ENCODE data around the gene UBE2D1. TPM values are rescaled to one million over a fixed set of nuclear protein-coding genes. Genes with fewer than 3 reads are reported as not detected.

The UBE2D1 gene
- total RNA-seq, 1 donor from 2014 or later, result 56.6 TPM

- Mint-ChIP-seq H3K4me1 (peaks cover 18% of the 10 kb centered on the region), H3K36me3 (peaks cover 11% of the 10 kb centered on the region), H3K27me3 (ENCODE audit: insufficient read depth, low read depth) (peaks cover 2% of the 10 kb centered on the region), H3K4me3 (peak overlapping the region; percentile 96), H3K27ac (peak overlapping the region; percentile 96), H3K9me3 (no peaks in the 10 kb centered on the region)
- Histone ChIP-seq H3K4me2 (peak overlapping the region; percentile 82), H3K9me3 (ENCODE audit: low read depth) (no peaks in the 10 kb centered on the region), H3K4me1 (peaks cover 8% of the 10 kb centered on the region), H3K4me3 (peak overlapping the region; percentile 73), H3K27me3 (peaks cover 3% of the 10 kb centered on the region), H2AFZ (replicated peaks) (peak overlapping the region; percentile 89), H3K27ac (peak overlapping the region; percentile 74), H3K36me3 (peaks cover 16% of the 10 kb centered on the region), H4K20me1 (ENCODE audit: low read depth) (peaks cover 29% of the 10 kb centered on the region), H3K9ac (peak overlapping the region; percentile 70), H3K79me2 (ENCODE audit: low read depth) (peaks cover 55% of the 10 kb centered on the region), H3F3A (ENCODE audit: low read depth) (peaks cover 18% of the 10 kb centered on the region)
- TF ChIP-seq EZH2phosphoT487 (IDR thresholded peaks at IDR 0.05), result no peak
- no peak for TF ChIP-seq CTCF (IDR thresholded peaks at IDR 0.05)
- TF ChIP-seq EZH2 (IDR thresholded peaks at IDR 0.05), result no peak
- DNase-seq (ENCODE audit: low spot score), result peak; percentile 76
Measured at GRCh38 chr10:58385784-58386112, 50.9 kb downstream of the UBE2D1 start.

GRCh38 chr10:58389024-58389423 lies 54.2 kb downstream of the UBE2D1 start:
- peaks cover 17% of the 10 kb centered on the region for H3K4me1 Mint-ChIP-seq
- H3K27me3 Mint-ChIP-seq (ENCODE audit: insufficient read depth, low read depth), result peaks cover 2% of the 10 kb centered on the region
- Histone ChIP-seq H3F3A (ENCODE audit: low read depth) (peaks cover 18% of the 10 kb centered on the region), H3K9ac (no peak overlapping the region), H3K27me3 (peaks cover under 1% of the 10 kb centered on the region), H3K36me3 (peaks cover 16% of the 10 kb centered on the region), H2AFZ (replicated peaks) (no peak overlapping the region), H3K79me2 (ENCODE audit: low read depth) (peaks cover 74% of the 10 kb centered on the region), H3K4me3 (no peak overlapping the region), H3K27ac (no peak overlapping the region), H3K4me2 (no peak overlapping the region), H3K9me3 (ENCODE audit: low read depth) (no peaks in the 10 kb centered on the region), H3K4me1 (peaks cover 8% of the 10 kb centered on the region), H4K20me1 (ENCODE audit: low read depth) (peaks cover 48% of the 10 kb centered on the region)
- no peaks in the 10 kb centered on the region for H3K9me3 Mint-ChIP-seq
- peaks cover 14% of the 10 kb centered on the region for H3K36me3 Mint-ChIP-seq
- no peak overlapping the region for H3K4me3 Mint-ChIP-seq
- no peak overlapping the region for H3K27ac Mint-ChIP-seq
- TF ChIP-seq CTCF (IDR thresholded peaks at IDR 0.05) (no peak), EZH2 (IDR thresholded peaks at IDR 0.05) (no peak), EZH2phosphoT487 (IDR thresholded peaks at IDR 0.05) (no peak)
- DNase-seq (ENCODE audit: low spot score), result no peak

- peaks cover 28% of the 10 kb centered on the region for H3K36me3 Mint-ChIP-seq
Measured at GRCh38 chr10:58393317-58393716, 58.5 kb downstream of the UBE2D1 start.

More at GRCh38 chr10:58393317-58393716, 58.5 kb downstream of the UBE2D1 start:
- no peak for TF ChIP-seq CTCF (IDR thresholded peaks at IDR 0.05)
- Histone ChIP-seq H3F3A (ENCODE audit: low read depth) (no peaks in the 10 kb centered on the region), H3K9ac (no peak overlapping the region), H3K4me3 (no peak overlapping the region), H3K9me3 (ENCODE audit: low read depth) (no peaks in the 10 kb centered on the region), H3K79me2 (ENCODE audit: low read depth) (peaks cover 44% of the 10 kb centered on the region), H3K4me2 (no peak overlapping the region), H3K36me3 (peaks cover 19% of the 10 kb centered on the region), H2AFZ (replicated peaks) (no peak overlapping the region), H4K20me1 (ENCODE audit: low read depth) (peaks cover 25% of the 10 kb centered on the region), H3K27me3 (no peaks in the 10 kb centered on the region), H3K27ac (no peak overlapping the region), H3K4me1 (no peaks in the 10 kb centered on the region)
- no peak overlapping the region for H3K27ac Mint-ChIP-seq
- no peaks in the 10 kb centered on the region for H3K4me1 Mint-ChIP-seq
- H3K27me3 Mint-ChIP-seq (ENCODE audit: insufficient read depth, low read depth), result no peaks in the 10 kb centered on the region
- H3K4me3 Mint-ChIP-seq, result no peak overlapping the region
- H3K9me3 Mint-ChIP-seq, result no peaks in the 10 kb centered on the region
- no peak for DNase-seq (ENCODE audit: low spot score)

Measured in neural progenitor cell (in vitro differentiated cells).